Measurements from ENCODE around the gene SCO2.

GRCh38 chr22:50486561-50487289 is 38.7 kb downstream of the SCO2 start, which contains the start of gene MIOX:
- TF ChIP-seq CTCF (optimal IDR thresholded peaks at IDR 0.05 in 1 of 3, IDR thresholded peaks at IDR 0.05 in 1 of 3, conservative IDR thresholded peaks at IDR 0.05 in 1 of 3; ENCODE audit: extremely low read depth in 1 of 3, insufficient read depth in 2 of 3, low read length in 3 of 3): no peak
- TF ChIP-seq EZH2 (IDR thresholded peaks at IDR 0.05; ENCODE audit: low read length): no peak
